HG03342 (cell line): ENCODE data around the gene HDAC11.
A peak's percentile ranks its signal among the peaks of the same experiment; 100 is the strongest.
"Not testable (repeated sequence)": the region's sequence is repeated elsewhere in the genome, so short reads cannot be mapped to it uniquely, and the experiment has no call there.

Experiments
- ATAC-seq: cut with Tn5 transposase; IDR thresholded peaks from one replicate; pipeline ENCODE4 v1.9.1; 2021; ENCODE audit warnings: mild to moderate bottlenecking, moderate library complexity; ENCODE audit not compliant: unreplicated experiment

HDAC11 gene

GRCh38 chr3:13466781-13467180, 13.3 kb upstream of the HDAC11 start:
- ATAC-seq, result no peak

DNA sequence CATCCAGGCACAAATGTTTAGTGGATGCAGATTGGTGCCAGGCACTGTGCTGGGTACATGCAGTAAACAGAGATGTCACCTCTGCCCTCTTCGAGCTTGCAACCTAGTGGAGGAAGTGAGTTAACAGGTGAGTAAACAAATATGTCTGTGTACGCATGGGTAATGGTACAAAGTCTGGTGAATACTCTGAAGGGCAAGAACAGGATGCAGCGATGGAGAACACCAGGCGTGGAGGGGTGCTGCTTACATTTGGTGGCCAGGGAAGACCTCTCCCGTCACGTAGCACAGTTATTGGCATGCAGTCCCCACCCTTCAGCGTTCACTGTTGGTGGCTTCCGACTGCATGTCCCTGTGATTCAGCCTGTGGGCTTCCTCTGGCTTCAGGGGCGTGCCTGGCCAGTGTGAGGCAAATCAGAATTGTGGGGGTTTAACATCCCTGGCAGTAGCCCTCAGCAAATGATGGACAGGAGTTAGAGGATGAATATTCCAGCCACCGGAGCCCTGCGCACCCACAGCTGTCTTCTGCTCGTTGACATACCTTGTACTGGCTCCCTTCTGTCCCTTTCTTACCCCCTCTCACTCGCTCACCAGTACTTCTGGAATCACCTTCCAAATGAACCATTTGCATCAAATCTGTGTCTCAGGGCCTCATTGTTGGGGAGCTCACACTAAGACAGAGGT, 9.1 kb upstream of the HDAC11 start:
- no peak for ATAC-seq

- ATAC-seq, result no peak
These were observed 7.8 kb upstream of the HDAC11 start for GRCh38 chr3:13472286-13472685.

DNA sequence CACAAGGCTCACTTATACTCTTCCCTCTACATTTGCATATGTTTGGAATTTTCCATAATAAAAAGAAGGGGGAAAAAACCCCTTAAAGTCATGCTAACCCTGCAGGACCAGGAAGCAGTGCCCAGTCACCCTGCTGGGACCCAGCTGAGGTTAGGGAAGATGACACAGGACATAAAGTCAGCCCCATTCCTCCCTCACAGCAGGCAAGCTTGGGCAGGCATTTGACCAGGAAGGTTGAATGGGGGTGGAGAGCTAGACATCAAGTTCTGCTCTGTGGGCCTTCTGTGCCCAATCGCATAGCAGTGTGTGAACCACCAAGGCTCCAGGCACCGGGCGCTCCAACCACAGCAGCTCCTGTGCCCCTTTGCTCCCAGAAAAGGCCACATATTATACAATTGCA, 7.1 kb upstream of the HDAC11 start:
- ATAC-seq, result no peak

GRCh38 chr3:13474021-13474420, 6.1 kb upstream of the HDAC11 start:
- ATAC-seq, result no peak

DNA sequence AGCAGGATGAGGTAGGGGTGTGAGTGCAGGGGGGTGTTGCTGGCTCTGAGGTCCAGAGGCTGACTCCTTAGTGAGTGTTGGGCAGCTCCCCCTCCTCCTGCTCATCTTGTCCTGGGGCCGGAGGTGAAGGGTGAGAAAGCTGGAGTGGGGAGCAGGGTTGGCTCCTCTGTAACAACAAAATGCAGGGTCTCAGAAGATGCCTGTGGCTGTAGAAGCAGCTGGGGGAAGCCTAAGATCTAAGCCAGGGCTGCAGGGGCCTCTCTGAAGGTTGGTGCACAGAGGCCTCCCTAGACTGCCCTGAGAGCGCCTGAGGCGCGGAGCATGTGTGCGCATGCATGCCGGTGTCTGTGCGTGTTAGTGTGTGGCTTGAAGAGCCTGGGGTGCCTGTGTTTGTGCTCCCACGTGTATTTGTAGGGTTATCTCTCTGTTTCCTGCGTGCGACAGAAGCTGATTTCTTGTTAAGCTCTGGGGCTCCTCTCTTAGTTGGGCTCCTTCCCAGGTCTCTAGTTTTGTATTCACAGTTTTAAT, 5.3 kb upstream of the HDAC11 start:
- ATAC-seq, result no peak

DNA sequence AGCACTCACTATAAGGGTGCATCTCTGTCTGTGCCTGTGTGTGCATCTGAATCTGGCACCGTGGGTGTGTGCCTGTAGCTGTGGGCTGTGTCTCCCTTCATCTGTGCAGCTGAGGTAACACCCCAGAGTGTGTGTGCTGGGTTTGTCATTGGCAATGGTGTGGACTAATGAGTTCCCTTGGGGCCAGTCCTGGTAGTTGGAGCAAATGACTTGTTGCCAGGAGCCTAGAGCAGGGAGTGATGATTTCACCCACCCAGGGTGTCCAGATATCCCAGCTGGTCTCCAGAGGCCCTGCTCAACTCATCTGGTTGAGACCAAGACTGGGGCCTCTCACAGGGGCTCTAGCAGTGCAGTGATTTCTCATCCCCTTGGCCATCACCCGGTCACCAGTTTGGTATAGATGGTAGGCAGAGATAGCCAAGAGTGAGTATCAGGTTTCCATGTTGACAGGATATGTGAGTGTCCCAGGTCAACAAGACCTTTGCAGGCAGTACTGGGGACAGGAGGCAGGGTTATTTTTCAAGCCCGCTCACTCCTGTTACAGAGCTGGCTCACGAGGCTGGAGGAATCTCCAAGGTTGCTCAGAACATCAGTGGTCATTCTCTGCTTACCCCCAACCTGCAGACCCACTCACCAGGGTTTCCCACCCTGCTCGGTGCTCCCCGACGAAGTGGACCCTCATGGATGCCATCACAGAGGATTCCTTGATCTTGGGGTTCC, 4.1 kb upstream of the HDAC11 start:
- ATAC-seq, result no peak

DNA sequence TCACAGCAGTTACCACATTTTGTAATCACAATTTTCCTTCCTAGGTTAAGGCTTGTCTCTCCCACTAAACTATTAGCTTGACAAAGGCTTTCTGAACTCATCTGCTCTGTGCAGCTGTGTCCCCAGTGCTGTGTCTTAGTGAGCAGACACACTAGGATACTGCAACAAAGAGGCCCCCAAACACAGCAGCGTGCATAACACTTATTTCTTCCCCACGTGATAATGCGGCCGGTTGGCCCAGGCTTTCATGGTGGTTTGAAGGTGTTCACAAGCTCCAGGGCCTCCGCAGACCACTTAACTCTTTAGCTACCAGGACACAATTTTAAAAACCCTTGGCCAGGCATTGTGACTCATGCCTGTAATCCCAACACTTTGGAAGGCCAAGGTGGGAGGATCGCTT, 2.2 kb upstream of the HDAC11 start:
- ATAC-seq, result no peak

DNA sequence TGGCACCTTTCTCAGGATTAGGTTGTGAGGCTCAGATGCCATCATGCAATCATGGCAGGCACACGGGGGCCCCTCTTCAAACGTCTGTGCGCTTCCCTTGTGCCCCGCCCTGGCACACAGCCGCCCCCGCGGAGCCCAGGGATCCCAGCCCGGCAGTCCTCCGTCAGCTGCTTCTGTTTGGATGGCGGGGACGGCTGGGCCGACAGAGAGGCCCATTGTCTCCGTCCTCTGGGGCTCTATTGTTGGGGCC, 849 bp upstream of the HDAC11 start:
- peak; percentile 3 for ATAC-seq

DNA sequence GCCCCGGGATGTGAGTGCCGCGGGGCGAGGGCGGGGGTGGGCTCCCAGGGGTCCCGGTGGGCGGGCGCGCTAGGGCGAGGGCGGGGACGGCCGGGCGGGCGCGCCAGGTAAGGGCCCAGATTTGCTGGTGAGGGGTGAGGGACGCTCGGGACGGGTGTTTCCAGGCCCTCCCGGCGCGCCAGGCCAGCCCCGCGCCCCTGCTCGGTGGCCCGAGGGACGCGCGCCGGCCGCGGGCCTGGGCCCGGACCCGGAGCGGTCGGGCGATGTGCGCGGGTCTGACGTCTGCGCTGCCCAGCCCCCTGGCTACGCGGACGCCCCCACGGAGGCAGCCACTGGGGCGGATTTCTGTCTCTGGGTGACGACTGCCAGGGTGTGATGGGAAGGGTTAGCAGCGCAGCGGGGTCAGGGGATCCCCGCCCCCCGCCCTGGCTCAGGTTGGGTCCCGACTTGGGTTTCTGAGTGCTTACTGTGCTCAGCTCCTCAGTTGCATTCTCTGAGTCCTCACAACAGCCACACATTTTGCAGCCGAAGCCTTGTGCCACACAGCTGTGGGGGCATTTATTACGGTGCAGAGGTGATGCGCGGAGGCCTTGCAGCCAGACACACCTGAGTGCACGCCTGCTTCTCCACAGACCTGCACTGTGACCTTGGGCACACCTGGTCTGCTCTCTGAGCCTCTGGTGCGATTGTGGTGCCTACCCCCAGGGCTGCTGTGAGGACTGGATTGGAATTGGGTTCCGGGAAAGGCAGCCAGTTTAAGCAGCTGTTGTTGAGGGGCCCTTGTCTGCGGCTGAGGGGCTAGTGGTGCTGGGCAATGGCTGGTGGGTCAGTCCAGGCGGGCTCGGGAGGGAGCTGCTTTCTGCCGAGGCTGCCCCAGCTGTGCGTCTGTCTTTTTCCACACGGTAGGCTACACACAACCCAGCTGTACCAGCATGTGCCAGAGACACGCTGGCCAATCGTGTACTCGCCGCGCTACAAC, 523 bp downstream of the HDAC11 start:
- peak; percentile 6 for ATAC-seq

- no peak for ATAC-seq
These were observed 2.1 kb downstream of the HDAC11 start for GRCh38 chr3:13482106-13482690.

DNA sequence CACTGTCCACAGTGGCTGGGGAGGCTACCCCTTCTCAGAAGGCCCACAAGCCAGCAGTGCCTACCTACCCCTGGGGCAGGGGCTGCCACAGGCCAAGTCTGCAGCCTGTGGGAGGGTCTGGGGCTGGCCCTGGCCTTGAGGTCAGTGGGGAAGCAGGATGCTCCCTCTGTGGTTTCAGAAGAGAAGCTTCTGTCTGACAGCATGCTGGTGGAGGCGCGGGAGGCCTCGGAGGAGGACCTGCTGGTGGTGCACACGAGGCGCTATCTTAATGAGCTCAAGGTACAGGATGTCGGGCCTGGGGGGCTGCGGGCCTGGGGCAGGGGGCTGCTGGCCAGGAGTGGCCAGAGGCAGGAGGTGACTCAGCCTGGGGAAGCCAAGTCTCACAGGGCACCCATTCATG, 3.2 kb downstream of the HDAC11 start:
- no peak for ATAC-seq

- no peak for ATAC-seq
These were observed 4.0 kb downstream of the HDAC11 start for GRCh38 chr3:13483988-13484695.

DNA sequence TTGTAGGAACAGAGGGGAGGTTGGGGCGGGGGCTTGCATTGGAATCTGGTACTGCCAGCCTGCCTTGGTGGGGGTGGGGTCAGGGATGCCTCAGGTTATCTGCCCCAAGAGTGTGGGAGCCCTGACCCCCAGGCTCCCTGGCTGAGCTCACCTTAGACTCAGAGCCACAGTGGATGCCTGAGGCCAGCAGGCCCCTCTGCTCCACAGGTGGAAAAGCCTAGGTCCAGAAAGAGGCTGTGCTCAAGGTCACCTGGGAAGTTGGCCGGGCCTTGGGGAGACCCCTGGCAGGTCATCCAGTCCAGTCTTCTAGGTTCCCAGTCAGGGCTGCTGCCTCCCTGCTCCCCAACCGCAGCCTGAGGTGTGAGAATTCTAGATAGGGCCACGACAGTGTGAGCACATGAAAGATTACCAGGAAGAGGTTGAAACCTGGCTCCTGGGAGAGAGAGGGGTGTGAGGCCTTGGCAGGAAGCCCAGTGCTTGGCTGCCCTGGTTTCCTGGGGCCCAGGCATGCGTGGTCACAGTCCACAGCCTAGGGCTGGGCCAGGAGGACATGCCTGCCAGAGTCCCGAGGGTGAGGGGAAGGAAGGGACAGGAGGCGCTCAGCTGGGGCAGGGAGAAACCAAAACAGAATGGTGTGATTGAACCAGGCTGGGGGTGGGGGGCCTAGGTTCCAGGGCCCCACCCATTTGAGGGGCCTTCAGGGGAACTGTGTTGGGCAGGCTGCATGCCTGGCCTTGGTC, 4.9 kb downstream of the HDAC11 start:
- ATAC-seq, result no peak

DNA sequence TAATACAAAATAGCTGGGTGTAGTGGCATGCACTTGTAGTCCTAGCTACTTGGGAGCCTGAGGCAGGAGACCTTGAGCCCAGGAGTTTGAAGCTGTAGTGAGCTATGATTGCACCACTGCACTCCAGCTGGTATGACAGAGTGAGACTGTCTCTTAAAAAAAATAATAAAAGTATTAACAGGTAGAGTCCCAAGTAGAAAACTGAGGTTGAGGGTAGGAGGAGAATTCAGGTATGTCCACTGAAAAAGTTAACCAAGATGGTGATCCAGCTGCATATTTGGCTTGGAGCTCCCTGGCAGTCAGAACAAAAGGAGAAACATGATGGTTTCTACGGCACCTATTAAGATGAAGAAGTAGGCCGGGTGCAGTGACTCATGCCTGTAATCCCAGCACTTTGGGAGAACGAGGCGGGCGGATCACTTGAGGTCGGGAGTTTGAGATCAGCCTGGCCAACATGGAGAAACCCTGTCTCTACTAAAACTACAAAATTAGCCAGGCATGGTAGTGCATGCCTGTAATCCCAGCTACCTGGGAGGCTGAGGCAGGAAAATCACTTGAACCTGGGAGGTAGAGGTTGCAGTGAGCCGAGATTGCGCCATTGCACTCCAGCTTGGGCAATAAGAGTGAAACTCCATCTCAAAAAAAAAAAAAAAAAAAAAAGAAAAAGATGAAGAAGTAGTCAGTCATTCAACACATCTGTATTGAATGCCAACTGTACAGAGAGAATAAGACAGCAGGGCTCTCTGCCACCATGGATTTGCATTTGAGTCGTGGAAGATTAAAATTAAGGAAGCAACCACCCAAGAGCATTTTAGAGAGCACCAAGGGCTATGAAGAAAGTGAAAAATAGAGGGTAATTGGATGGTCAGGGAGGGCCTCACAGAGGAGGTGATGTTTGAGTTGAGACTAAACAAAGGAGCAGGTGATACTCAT, 5.8 kb downstream of the HDAC11 start:
- not testable (repeated sequence) for ATAC-seq

GRCh38 chr3:13487403-13487802, 7.3 kb downstream of the HDAC11 start:
- no peak for ATAC-seq

DNA sequence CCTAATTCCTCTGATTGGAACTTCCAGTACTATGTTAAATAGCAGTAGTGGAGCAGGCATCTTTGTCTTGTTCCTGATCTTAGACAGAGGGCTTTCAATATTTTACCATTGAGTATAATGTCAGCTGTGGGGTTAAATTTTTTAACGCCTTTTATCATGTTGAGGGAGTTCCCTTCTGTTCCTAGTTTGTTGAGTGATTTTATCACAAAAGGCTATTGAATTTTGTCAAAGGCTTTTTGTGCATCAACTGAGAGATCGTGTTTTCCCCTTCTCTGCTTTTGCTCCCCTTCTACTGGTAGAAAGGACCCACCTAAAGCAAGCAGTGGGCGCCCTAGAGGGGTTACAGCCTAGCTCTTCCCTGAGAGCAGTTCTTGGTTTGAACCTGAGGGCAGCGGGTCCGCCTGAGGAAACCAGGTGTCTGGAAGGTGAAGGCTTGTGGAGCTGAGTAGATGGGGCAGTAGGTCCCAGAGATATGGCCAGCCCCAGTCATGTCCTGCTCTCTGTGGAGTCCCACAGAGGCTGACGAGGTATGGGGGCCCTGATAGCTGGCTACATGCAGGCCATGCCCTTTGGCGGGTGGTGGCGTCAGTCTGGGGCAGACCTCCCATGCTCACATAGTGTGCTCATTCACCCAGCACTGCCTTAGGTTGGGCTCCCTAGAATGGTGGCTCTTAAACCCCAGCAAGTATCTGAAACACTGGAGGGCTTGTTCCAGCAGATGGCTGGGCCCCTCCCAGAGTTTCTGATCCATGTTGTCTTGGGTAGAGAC, 11.3 kb downstream of the HDAC11 start:
- no peak for ATAC-seq

DNA sequence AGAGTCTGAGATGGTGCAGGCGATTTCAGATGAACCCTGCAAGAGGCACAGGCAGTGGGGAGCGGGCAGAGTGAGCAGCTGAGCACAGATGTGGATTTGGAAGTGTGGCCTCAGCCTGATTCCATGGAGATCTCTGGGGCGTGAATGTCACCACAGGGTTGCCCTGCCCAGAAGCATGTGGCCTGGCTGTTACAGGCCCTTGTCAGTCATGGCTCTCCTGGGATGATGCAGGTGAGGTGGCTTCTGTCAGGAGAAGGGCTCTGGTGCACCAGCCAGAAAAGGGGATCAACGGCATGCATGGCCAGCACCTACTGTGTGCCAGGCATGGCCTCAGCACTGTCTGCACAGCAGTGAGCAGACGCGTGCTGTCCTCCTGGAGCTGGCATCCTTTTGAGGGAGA, 11.9 kb downstream of the HDAC11 start:
- no peak for ATAC-seq
